HG02973 (cell line): ENCODE data around the gene PRKAR2B.
"Not testable (repeated sequence)": the region's sequence is repeated elsewhere in the genome, so short reads cannot be mapped to it uniquely, and the experiment has no call there.

ENCODE experiments used
- ATAC-seq: cut with Tn5 transposase; IDR thresholded peaks from one replicate; pipeline ENCODE4 v1.9.1; 2021; ENCODE audit warnings: moderate library complexity; ENCODE audit not compliant: unreplicated experiment

PRKAR2B gene

GRCh38 chr7:107076781-107077698, 32.5 kb downstream of the PRKAR2B start:
- no peak for ATAC-seq

DNA sequence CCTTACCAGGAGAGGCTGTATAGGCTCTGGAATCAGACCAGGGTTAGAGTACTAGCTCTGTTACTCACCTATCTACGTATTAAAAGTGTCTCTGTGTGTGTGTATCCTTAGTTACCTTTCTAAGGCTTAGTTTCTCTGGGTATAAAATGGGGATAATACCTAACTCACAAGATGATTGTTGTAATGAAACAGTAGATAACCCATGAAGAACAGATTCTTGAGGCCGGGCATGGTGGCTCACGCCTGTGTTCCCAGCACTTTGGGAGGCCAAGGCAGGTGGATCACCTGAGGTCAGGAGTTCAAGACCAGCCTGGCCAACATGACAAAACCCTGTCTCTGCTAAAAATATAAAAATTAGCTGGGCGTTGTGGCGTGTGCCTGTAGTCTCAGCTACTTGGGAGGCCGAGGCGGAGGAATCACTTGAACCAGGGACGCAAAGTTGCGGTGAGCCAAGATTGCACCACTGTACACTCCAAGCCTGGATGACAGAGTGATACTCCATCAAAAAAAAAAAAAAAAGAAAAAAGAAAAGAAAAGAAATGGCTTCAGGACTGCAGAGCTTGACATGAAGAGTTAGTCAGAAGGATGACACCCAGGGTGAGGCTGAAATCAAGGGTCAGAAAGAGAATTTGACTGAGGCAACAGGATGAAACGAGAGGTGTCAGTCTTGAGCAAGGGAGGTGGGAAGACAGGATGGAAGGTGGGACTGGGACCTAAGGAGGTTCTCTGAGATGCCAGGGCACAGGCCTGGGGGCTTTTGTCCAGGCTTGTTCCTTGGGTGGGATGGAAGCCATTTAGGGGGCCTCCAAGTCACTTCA, 33.4 kb downstream of the PRKAR2B start:
- no peak for ATAC-seq

GRCh38 chr7:107078517-107078966, 34.0 kb downstream of the PRKAR2B start:
- ATAC-seq = no peak

GRCh38 chr7:107079212-107079940, 34.9 kb downstream of the PRKAR2B start:
- no peak for ATAC-seq

DNA sequence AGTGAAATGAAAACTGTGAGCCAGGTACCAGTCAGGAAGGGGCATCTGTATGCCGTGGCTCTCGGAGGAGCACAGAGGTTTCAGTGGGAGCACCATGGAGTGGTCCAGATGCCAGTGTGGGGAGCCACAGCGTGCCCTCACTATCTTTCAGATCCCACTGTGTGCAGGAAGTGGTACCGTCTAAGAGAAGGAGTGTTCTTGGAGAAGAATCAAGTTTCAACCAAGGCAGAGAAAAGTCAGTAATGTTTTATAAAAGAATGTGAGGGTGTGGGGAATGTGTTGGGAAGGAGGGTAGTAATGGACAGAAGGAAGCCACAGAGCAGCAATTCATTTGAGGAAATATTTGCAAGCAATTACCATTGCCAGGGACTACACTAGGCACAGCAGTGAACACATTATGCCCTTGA, 35.6 kb downstream of the PRKAR2B start:
- no peak for ATAC-seq

- ATAC-seq = no peak
Measured at GRCh38 chr7:107080533-107080932, 36.0 kb downstream of the PRKAR2B start.

- ATAC-seq = no peak
Measured at GRCh38 chr7:107085180-107085579, 40.7 kb downstream of the PRKAR2B start.

DNA sequence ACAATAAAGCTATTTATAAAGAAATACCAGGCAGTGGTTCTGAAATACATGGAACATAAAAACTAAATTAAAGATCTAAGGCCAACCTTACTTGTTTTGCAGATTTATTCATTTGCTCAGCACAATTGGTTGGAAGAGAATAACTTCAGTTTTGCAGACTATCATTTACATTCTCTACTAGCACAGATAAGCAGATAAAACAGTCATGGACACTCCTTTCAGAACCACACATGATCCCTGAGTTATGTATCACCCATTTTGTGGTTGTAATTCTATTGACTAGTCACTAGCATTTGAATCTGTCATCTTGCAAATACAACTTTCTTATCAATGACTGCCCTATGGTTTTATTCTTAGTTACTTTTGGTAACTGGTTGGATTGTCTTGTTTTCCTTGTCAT, 45.1 kb downstream of the PRKAR2B start:
- ATAC-seq = no peak

DNA sequence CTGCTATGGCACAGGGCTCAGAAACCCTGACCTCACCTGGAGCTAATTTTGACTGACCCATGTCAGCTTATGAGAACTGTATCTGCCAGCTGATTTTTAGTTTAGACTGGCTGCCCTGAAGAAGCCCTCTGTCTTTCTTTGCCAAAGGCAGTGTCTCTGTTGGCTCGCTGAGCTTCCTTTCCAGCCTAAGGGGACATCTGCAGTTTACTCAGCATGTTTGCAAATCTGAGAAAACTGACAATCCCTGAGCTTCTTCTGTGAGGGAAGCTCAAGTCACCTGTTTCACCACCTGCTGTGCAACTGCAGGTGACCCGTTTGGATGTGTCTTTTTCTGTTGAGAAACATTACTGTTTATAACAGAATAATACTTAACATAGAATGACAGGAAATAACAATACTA, 46.0 kb downstream of the PRKAR2B start:
- ATAC-seq = no peak

DNA sequence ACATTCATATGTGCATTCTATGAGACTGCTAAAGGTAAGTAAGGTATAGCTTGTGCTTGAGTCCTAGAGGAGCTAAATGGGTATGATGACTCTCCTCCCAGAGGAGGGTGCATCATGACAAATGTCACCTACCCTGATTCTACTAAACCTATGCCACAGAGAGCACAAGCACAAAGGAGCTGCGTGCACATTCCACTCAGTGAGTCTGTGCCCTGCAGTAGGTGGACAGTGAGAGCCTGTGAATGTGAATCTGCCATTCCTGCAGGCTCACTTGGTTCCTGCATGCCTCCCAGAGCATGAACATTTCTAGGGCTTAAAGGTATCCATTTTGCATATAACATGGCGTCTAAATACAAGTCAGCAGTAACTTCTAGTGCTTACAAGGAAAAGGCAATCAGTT, 46.8 kb downstream of the PRKAR2B start:
- ATAC-seq = no peak

GRCh38 chr7:107093671-107094070, 49.2 kb downstream of the PRKAR2B start:
- ATAC-seq = not testable (repeated sequence)

DNA sequence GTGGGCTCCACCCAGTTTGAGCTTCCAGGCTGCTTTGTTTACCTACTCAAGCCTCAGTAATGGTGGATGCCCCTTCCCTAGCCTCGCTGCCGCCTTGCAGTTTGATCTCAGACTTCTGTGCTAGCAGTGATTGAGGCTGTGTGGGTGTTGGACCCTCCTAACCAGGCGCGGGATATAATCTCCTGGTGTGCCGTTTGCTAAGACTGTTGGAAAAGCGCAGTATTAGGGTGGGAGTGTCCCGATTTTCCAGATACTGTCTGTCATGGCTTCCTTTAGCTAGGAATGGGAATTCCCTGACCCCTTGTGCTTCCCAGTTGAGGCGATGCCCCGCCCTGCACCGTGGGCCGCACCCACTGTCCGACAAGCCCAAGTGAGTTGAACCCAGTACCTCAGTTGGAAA, 54.6 kb downstream of the PRKAR2B start:
- ATAC-seq = not testable (repeated sequence)

DNA sequence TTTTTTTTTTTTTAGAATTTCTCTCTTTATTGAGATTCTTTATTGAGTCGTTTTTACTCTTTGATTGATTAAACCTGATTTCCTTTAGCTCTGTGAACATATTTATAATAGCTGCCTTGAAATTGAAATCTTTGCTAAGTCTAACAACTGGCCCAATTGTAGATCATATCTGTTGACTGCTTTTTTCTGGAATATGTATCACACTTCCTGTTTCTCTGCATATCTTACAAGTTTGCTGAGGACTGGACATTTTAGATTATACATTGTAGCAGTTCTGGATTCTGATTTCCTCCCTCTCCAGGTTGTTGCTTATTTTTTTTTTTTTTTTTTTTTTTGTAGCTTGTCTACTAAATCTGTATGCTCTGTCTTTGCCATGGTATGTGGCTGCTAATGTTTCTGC, 56.3 kb downstream of the PRKAR2B start:
- ATAC-seq = no peak

GRCh38 chr7:107103369-107103768, 58.9 kb downstream of the PRKAR2B start:
- no peak for ATAC-seq

DNA sequence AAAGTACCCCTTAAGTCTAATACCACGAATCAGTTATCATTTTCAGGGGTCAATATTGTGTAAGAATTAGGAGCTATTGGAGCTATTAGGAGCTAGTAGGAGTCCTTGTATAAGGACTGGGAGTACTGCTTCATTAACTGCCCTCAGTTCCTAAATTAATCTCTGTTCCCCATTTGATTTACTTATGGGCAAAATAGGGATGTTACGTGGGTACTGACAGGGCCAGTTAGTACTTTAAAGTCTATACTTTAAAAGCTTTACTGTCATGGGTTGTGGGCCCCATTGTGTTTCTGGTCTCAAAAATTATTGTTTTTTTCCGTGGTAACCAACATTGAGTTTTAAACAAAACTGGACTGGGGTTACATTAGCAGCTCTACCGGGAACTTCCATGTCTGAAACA, 60.3 kb downstream of the PRKAR2B start:
- no peak for ATAC-seq

- no peak for ATAC-seq
Measured at GRCh38 chr7:107105591-107106245, 61.2 kb downstream of the PRKAR2B start.

DNA sequence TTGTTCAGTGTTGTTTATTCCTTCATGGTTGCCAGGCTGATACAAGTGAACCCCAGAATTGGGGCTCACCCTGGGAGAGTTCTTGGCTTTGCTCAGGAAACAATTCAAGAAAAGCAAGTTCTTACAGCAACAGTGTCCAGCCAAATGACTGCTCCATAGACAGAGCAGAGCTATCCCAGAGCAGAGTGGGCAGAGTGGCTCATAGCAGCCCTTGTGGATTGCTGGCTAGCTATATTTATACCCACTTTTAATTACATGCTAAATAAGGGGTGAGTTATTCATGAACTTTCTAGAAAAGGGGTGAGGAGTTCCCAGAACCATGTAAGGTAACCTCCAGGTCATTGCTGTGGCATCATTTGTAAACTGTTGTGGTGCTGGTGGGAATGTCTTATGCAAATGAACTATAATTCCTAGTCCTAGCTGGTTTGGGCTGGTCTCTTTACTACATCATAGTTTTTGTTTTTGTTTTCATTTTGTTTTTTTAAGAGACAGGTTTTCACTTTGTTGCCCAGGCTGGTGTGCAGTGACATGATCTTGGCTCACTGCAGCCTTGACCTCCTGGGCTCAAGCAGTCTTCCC, 64.4 kb downstream of the PRKAR2B start:
- ATAC-seq = no peak

DNA sequence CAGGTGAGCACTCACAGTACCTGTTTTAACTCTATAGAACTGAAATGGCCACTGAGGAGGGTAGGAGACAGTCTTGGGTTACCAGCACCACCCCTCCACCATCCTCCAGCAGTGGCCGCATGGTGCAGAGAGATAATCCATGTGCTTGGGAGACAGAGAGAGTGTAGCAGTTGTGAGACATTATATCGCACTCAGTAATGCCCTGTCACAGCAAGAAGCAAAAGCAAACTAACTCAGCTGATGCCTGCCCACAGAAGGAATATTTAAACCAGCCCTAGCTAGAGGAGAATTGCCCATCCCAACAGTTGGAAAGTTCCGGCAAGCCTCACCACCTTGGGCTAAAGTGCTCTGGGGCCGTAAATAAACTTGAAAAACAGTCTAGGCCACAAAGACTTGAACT, 65.5 kb downstream of the PRKAR2B start:
- no peak for ATAC-seq

DNA sequence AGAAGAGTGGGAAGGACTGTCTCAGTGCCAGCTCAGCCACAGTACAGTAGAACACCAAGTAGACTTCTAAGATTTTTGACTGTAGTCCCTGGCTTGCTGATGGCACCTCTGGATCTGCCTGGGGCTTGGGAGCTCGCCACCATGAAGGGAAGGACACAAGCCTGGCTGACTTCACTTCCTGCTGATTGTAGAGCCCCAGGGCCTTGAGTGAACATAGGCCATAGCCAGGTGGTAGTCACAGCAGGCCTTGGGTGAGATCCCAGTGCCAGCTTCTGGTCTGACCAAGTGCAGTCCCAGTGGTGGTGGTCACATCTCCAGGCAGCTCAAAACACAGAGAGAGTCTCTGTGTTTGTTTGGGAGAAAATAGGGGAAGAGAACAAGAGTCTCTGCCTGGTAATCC, 66.7 kb downstream of the PRKAR2B start:
- no peak for ATAC-seq

DNA sequence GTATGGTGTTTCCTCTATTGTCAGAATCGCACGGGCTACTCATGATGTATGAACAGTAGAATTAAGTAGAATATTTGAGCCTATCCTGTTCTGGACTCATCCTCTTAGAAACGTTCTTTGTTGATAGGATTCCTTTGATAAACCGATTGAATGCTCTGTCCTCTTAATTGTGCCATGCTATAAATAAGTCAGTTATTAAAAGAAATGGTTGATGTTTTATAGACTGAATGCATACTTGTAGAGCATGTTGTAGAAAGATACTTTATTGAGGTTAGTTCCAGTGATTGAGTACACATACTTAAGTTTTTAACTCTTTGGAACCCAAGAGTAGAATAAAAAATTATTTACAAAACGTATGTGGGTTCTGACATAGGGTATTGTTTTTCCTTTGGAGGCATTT, 69.4 kb downstream of the PRKAR2B start:
- no peak for ATAC-seq
